DOHH2 (cell line): ENCODE measurements around the gene SHISA8.

ENCODE experiments used
- EZH2phosphoT487 ChIP-seq: fragments of 200-600 bp; sonication (generic); IDR thresholded peaks from 2 replicates; pipeline ENCODE4 v1.6.1; 2017; ENCODE audit warnings: borderline replicate concordance, mild to moderate bottlenecking, antibody characterized with exemption, low read length, moderate library complexity, mixed read lengths
- TF ChIP-seq, protein P1 (sequence below): fragments of 200-600 bp; sonication (generic); IDR thresholded peaks from one replicate; pipeline ENCODE4 v1.5.1; 2014; ENCODE audit warnings: antibody characterized with exemption, mild to moderate bottlenecking, low read depth, low read length; ENCODE audit not compliant: poor library complexity, severe bottlenecking

DNA sequence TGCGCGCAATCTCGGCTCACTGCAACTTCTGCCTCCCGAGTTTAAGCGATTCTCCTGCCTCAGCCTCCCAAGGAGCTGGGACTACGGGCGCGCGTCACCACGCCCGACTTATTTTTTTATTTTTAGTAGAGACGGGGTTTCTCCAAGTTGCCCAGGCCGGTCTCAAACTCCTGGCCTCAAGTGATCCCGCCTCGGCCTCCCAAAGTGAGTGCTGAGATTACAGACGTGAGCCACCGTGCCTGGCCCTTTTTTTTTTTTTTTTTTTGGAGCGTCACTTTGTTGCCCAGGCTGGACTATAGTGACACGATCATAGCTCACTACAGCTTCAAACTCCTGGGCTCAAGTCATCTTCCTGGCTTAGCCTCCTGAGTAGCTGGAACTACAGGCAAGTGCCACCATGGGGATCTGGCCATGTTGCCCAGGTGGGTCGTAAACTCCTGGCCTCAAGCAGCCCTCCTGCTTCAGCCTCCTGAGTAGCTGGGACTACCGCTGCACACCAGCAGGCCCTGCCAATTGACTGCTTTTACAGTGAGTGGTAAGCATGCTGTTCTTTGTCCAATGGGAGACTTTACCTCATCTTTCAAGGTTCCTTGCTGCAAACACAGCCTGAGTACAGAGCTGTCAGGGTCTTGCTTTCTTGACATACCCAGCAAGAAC is 32.7 kb upstream of the SHISA8 start:
- TF ChIP-seq, protein P1, sequence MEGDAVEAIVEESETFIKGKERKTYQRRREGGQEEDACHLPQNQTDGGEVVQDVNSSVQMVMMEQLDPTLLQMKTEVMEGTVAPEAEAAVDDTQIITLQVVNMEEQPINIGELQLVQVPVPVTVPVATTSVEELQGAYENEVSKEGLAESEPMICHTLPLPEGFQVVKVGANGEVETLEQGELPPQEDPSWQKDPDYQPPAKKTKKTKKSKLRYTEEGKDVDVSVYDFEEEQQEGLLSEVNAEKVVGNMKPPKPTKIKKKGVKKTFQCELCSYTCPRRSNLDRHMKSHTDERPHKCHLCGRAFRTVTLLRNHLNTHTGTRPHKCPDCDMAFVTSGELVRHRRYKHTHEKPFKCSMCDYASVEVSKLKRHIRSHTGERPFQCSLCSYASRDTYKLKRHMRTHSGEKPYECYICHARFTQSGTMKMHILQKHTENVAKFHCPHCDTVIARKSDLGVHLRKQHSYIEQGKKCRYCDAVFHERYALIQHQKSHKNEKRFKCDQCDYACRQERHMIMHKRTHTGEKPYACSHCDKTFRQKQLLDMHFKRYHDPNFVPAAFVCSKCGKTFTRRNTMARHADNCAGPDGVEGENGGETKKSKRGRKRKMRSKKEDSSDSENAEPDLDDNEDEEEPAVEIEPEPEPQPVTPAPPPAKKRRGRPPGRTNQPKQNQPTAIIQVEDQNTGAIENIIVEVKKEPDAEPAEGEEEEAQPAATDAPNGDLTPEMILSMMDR, result no peak
- no peak for TF ChIP-seq EZH2phosphoT487
